ENCODE measurements around the gene YARS2. TPM values are rescaled to one million over a fixed set of nuclear protein-coding genes. Genes with fewer than 3 reads are reported as not detected.

Gene YARS2
- total RNA-seq, 1 experiment from 2014 or later: 41.4 TPM

GRCh38 chr12:32785557-32785956 lies 29.9 kb upstream of the YARS2 start:
- no peak overlapping the region for H3K4ac ChIP-seq (ENCODE audit: low read depth, low read length)
- no peak overlapping the region for H3K18ac ChIP-seq (ENCODE audit: insufficient read length, low read depth, low read length)
- H3K9ac ChIP-seq (ENCODE audit: extremely low read depth, insufficient read length, low read length): no peak overlapping the region
- H3K14ac ChIP-seq (ENCODE audit: insufficient read depth, low read length): no peak overlapping the region
- H3K4me1 Mint-ChIP-seq: peaks cover 0 to 2% of the 10 kb centered on the region in 2 experiments; a peak in 1 of 4 replicates
- H3K36me3 Mint-ChIP-seq (ENCODE audit: insufficient read depth in 1 of 3, low read depth in 3 of 3): peaks cover 0 to 7% (median 4%) of the 10 kb centered on the region in 3 experiments; a peak in 3 of 7 replicates
- no peaks in the 10 kb centered on the region for H3K79me1 ChIP-seq (ENCODE audit: insufficient read depth, low read depth, low read length, poor library complexity, severe bottlenecking)
- TF ChIP-seq, protein P1, sequence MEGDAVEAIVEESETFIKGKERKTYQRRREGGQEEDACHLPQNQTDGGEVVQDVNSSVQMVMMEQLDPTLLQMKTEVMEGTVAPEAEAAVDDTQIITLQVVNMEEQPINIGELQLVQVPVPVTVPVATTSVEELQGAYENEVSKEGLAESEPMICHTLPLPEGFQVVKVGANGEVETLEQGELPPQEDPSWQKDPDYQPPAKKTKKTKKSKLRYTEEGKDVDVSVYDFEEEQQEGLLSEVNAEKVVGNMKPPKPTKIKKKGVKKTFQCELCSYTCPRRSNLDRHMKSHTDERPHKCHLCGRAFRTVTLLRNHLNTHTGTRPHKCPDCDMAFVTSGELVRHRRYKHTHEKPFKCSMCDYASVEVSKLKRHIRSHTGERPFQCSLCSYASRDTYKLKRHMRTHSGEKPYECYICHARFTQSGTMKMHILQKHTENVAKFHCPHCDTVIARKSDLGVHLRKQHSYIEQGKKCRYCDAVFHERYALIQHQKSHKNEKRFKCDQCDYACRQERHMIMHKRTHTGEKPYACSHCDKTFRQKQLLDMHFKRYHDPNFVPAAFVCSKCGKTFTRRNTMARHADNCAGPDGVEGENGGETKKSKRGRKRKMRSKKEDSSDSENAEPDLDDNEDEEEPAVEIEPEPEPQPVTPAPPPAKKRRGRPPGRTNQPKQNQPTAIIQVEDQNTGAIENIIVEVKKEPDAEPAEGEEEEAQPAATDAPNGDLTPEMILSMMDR (conservative IDR thresholded peaks at IDR 0.05): no peak
- H2AFZ ChIP-seq (ENCODE audit: low read length): no peak overlapping the region
- no peak overlapping the region for H4K91ac ChIP-seq (ENCODE audit: insufficient read length, low read depth, low read length)
- no peak overlapping the region for H2BK120ac ChIP-seq (ENCODE audit: low read depth, low read length, poor library complexity, severe bottlenecking)
- no CpG with 5 or more reads among the region's 5 CpGs for WGBS (ENCODE audit: extremely low coverage, insufficient read length, low lambda C conversion rate)
- H4K20me1 ChIP-seq (ENCODE audit: control insufficient read depth, insufficient read depth, insufficient read length): no peaks in the 10 kb centered on the region
- H3K27me3 Mint-ChIP-seq (ENCODE audit: low read depth): no peaks in the 10 kb centered on the region
- no peak overlapping the region for H2BK5ac ChIP-seq (ENCODE audit: insufficient read length, low read length)
- H3K9me3 Mint-ChIP-seq: peaks cover 3 to 4% of the 10 kb centered on the region in 2 experiments; a peak in 3 of 5 replicates
- H3K27ac Mint-ChIP-seq: no peak overlapping the region; a peak in 1 of 7 replicates
- DNase-seq: no peak
- H3T11ph ChIP-seq (ENCODE audit: low read length): no peak overlapping the region
- no peak overlapping the region for H2BK20ac ChIP-seq (ENCODE audit: low read depth, low read length, poor library complexity, severe bottlenecking)
- no peak overlapping the region for H4K5ac ChIP-seq (ENCODE audit: insufficient read length, low read depth, low read length)
- H3K4me3 Mint-ChIP-seq: no peak overlapping the region
- H2BK12ac ChIP-seq (ENCODE audit: insufficient read length, low read depth, low read length): no peak overlapping the region
- H3K4me1 ChIP-seq (ENCODE audit: insufficient read depth, low read length): no peaks in the 10 kb centered on the region
- H3K56ac ChIP-seq (ENCODE audit: insufficient read length, low read depth, low read length): no peak overlapping the region
- no peak overlapping the region for H2AK5ac ChIP-seq (ENCODE audit: insufficient read length, low read length)
- H3K9me3 ChIP-seq (ENCODE audit: control insufficient read depth, low read depth, low read length): no peaks in the 10 kb centered on the region
- H3K4me2 ChIP-seq (ENCODE audit: insufficient read depth, insufficient read length, low read length): no peak overlapping the region
- H3K23me2 ChIP-seq (ENCODE audit: insufficient read length, low read depth, low read length, poor library complexity, severe bottlenecking): no peaks in the 10 kb centered on the region
- no peaks in the 10 kb centered on the region for H3K27me3 ChIP-seq (ENCODE audit: insufficient read depth, low read length)
- no peak overlapping the region for H4K8ac ChIP-seq (replicated peaks; ENCODE audit: insufficient read length, low read depth, low read length)
- no peak overlapping the region for H3K27ac ChIP-seq (ENCODE audit: insufficient read length, low read depth, low read length)
- H3K79me2 ChIP-seq (ENCODE audit: insufficient read depth, low read length): no peaks in the 10 kb centered on the region
- no peak overlapping the region for H2BK15ac ChIP-seq (ENCODE audit: low read depth, low read length)
- H3K23ac ChIP-seq (ENCODE audit: insufficient read length, low read depth, low read length): no peak overlapping the region
